GM12892 (cell line): ENCODE measurements around the gene MAGEF1.

Source experiments
- POLR2A ChIP-seq: IDR thresholded peaks from 2 replicates; pipeline ENCODE4 v1.6.1; 2011; ENCODE audit warnings: low read depth, low read length, control low read depth
- POLR2AphosphoS5 ChIP-seq: IDR thresholded peaks from 2 replicates; pipeline ENCODE4 v1.6.1; 2011; ENCODE audit warnings: low read depth, low read length, control low read depth

DNA sequence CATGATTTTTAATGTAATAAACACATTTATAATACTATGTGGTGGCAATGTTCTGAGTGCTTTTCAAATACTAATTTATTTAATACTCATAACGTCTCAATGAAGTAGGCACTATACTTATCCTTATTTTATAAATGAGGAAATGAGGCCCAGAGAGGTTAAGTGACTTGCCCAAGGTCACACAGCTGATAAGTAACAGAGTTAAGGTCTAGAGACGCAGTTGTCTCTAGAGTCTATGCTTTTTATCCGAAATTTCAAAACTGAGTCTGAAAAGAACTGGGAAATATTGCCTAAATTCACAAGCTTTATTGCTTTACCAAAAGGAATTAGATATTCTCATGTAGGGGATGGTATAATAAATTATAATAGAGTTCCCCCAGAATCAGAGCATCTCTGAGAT lies 31.4 kb upstream of the MAGEF1 start:
- no peak for TF ChIP-seq POLR2AphosphoS5
- TF ChIP-seq POLR2A: no peak
